Common myeloid progenitor, CD34-positive (primary cell): ENCODE measurements around the gene SETMAR.
A peak's percentile ranks its signal among the peaks of the same experiment; 100 is the strongest.

ENCODE experiments used
- CTCF ChIA-PET: fragments of 350-600 bp; sonication (Branson Sonifier 250); formaldehyde crosslinking; loops from one replicate; lab custom pipeline; 2021; ENCODE audit warnings: antibody characterized with exemption; lab: Charles Lee
- POLR2A ChIA-PET: fragments of 350-600 bp; sonication (Branson Sonifier 250); formaldehyde crosslinking; loops from one replicate; lab custom pipeline; 2021; ENCODE audit warnings: antibody characterized with exemption; lab: Charles Lee
- DNase-seq, 3 donors: peaks; one replicate each; pipeline versions ENCODE4 v3.0.0 to v3.0.0-alpha.2; 2013
- H3K27ac ChIP-seq, 2 experiments: 1 replicate in 1 of 2; 2 replicates in 1 of 2; pipeline ENCODE4 v1.7.0; 2013; ENCODE audit warnings: inconsistent platforms in 2 of 2, low read length in 2 of 2, mild to moderate bottlenecking in 2 of 2, low read depth in 1 of 2, moderate library complexity in 1 of 2; ENCODE audit not compliant: severe bottlenecking in 2 of 2, insufficient read depth in 1 of 2, poor library complexity in 1 of 2
- H3K27me3 ChIP-seq, 5 experiments: replicated peaks in 2 of 5; 1 replicate in 3 of 5; 2 replicates in 2 of 5; pipeline versions ENCODE4 v1.6.1 to v1.7.0; 2013; ENCODE audit warnings: low read length in 4 of 5, mild to moderate bottlenecking in 2 of 5, moderate library complexity in 2 of 5, inconsistent platforms in 1 of 5; ENCODE audit not compliant: insufficient read depth in 5 of 5, control insufficient read depth in 4 of 5
- H3K36me3 ChIP-seq, 4 experiments: 1 replicate in 2 of 4; 2 replicates in 2 of 4; pipeline versions ENCODE4 v1.6.1 to v1.7.0; 2013; ENCODE audit warnings: low read length in 3 of 4, control low read depth in 1 of 4, mild to moderate bottlenecking in 1 of 4; ENCODE audit not compliant: control insufficient read depth in 4 of 4, insufficient read depth in 4 of 4
- H3K4me1 ChIP-seq, 4 experiments: 1 replicate in 3 of 4; 2 replicates in 1 of 4; pipeline versions ENCODE4 v1.6.1 to v1.7.1; 2013; ENCODE audit warnings: low read length in 3 of 4, mild to moderate bottlenecking in 3 of 4, control low read depth in 1 of 4, inconsistent platforms in 1 of 4, moderate library complexity in 1 of 4; ENCODE audit not compliant: control insufficient read depth in 4 of 4, insufficient read depth in 4 of 4; ENCODE audit errors: control extremely low read depth in 1 of 4
- H3K4me3 ChIP-seq, 7 experiments: 1 replicate in 4 of 7; 2 replicates in 3 of 7; pipeline versions ENCODE4 v1.5.1 to v1.7.0; 2013; ENCODE audit warnings: mild to moderate bottlenecking in 7 of 7, low read length in 6 of 7, moderate library complexity in 6 of 7, inconsistent platforms in 2 of 7, low read depth in 2 of 7, control low read depth in 1 of 7; ENCODE audit not compliant: insufficient read depth in 4 of 7, control insufficient read depth in 1 of 7; ENCODE audit errors: extremely low read depth in 1 of 7
- H3K9me3 ChIP-seq, 5 experiments: 1 replicate in 4 of 5; 2 replicates in 1 of 5; pipeline versions ENCODE4 v1.6.1 to v1.7.1; 2013; ENCODE audit warnings: low read length in 4 of 5, mild to moderate bottlenecking in 2 of 5, inconsistent platforms in 1 of 5, low read depth in 1 of 5, moderate library complexity in 1 of 5; ENCODE audit not compliant: control insufficient read depth in 4 of 5, insufficient read depth in 2 of 5; ENCODE audit errors: control extremely low read depth in 1 of 5
- WGBS: methylation state at CpG from one replicate; pipeline ENCODE4 v1.1.5; 2013; ENCODE audit not compliant: insufficient coverage; 5-methylcytosine and 5-hydroxymethylcytosine counted together

The SETMAR gene

DNA sequence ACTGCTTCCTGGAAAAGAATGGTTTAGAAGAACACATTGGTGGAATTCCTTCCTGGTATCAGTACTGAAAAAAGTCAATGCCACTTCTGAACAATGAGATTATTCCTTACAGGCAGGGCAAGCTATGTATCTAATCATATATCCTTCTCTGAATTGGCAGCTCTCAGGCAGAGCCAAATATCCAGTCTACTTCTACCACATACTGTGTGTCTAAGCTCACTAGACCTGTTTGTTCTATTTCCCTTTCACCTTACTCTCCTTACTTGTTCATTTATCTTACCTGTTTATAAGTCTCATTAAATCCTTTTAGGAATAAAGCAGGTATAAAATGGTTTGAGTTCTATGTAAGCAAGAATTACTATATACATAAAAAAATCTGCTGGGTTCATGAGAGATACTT, 8.3 kb downstream of the SETMAR start:
- Histone ChIP-seq H3K9me3 (no peaks in the 10 kb centered on the region), H3K36me3 (peaks cover 23 to 49% (median 34%) of the 10 kb centered on the region in 4 experiments), H3K4me3 (no peak overlapping the region), H3K27me3 (no peaks in the 10 kb centered on the region), H3K27ac (no peak overlapping the region), H3K4me1 (peaks cover 0 to 14% (median 5%) of the 10 kb centered on the region in 4 experiments)
- CTCF ChIA-PET: interaction anchor here (0.6 to 1.3 kb wide), 2 partner anchors 14 to 23 kb away, joined by 4 to 5 read pairs; no protein-coding TSS in a partner anchor
- DNase-seq: no peak
- POLR2A ChIA-PET: no interaction called here

GRCh38 chr3:4313606-4314293, 10.6 kb downstream of the SETMAR start:
- H3K4me1 ChIP-seq: peaks cover 0 to 10% (median 4%) of the 10 kb centered on the region in 4 experiments
- H3K9me3 ChIP-seq: no peaks in the 10 kb centered on the region
- CTCF ChIA-PET: interaction anchor here (0.7 to 1.4 kb wide), 3 partner anchors 9 to 373 kb away, joined by 3 read pairs; no protein-coding TSS in a partner anchor
- POLR2A ChIA-PET: interaction anchor here (0.7 kb wide), 1 partner anchor 359 kb away, joined by 3 read pairs; no protein-coding TSS in a partner anchor
- no peak for DNase-seq
- H3K27ac ChIP-seq: no peak overlapping the region
- peaks cover 19 to 48% (median 38%) of the 10 kb centered on the region in 4 experiments for H3K36me3 ChIP-seq
- no peaks in the 10 kb centered on the region for H3K27me3 ChIP-seq
- H3K4me3 ChIP-seq: no peak overlapping the region
- WGBS: 100% methylated on average over 1 of the region's 4 CpGs

- H3K36me3 ChIP-seq: peaks cover 18 to 50% (median 39%) of the 10 kb centered on the region in 4 experiments
- H3K27me3 ChIP-seq: no peaks in the 10 kb centered on the region
- H3K9me3 ChIP-seq: no peaks in the 10 kb centered on the region
- peaks cover 0 to 3% (median 1%) of the 10 kb centered on the region in 4 experiments for H3K4me1 ChIP-seq
- no peak overlapping the region for H3K27ac ChIP-seq
- WGBS: no CpG with 5 or more reads among the region's 4 CpGs
- ChIA-PET POLR2A (no interaction called here), CTCF (interaction anchor here (0.7 to 1.5 kb wide), 6 partner anchors 8 to 372 kb away, joined by 3 to 8 read pairs (median 3); no protein-coding TSS in a partner anchor)
- H3K4me3 ChIP-seq: no peak overlapping the region
- DNase-seq: peak; percentile 24 to 48 (median 42)
These were observed 11.5 kb downstream of the SETMAR start for GRCh38 chr3:4314688-4315087.

- Histone ChIP-seq H3K4me3 (no peak overlapping the region), H3K9me3 (no peaks in the 10 kb centered on the region), H3K27me3 (no peaks in the 10 kb centered on the region), H3K4me1 (peaks cover 14 to 34% (median 17%) of the 10 kb centered on the region in 4 experiments), H3K36me3 (peaks cover 2 to 30% (median 18%) of the 10 kb centered on the region in 4 experiments), H3K27ac (peak overlapping the region in 1 of 2 experiments; percentile 40)
- CTCF ChIA-PET: interaction anchor here (1.4 kb wide), 1 partner anchor 15 kb away, joined by 3 read pairs; no protein-coding TSS in a partner anchor
- peak in 2 of 3 donors; percentile 28 to 47 for DNase-seq
- POLR2A ChIA-PET: no interaction called here
These were observed 17.1 kb downstream of the SETMAR start for GRCh38 chr3:4320096-4320911.

DNA sequence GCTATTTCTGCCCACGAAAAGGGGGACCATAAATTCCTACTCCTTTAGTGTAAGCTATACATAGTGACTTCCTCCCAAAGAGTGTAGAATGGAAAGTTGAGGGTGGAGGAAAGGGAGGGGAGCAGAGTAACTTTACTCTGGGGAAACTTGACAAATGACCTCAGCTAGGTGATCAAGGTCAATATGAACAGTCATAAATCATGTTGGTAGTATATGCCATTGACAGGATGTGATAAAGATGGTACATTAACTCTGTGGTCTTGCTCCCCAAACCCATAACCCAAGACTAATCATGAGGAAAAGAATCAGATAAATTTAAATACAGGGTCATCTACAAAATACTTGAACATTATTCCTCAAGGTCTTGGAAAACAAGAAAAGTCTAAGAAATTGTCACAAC, 18.6 kb downstream of the SETMAR start:
- peaks cover 0 to 4% (median 0%) of the 10 kb centered on the region in 5 experiments for H3K9me3 ChIP-seq
- CTCF ChIA-PET: interaction anchor here (1.3 to 2.8 kb wide), 2 partner anchors 8 to 29 kb away, joined by 3 to 6 read pairs; no protein-coding TSS in a partner anchor
- DNase-seq: peak in 1 of 3 donors; percentile 23
- no CpG with 5 or more reads among the region's 1 CpG for WGBS
- POLR2A ChIA-PET: no interaction called here
- H3K27me3 ChIP-seq: no peaks in the 10 kb centered on the region
- peaks cover 2 to 18% (median 10%) of the 10 kb centered on the region in 4 experiments for H3K36me3 ChIP-seq
- H3K4me3 ChIP-seq: no peak overlapping the region
- peaks cover 14 to 34% (median 17%) of the 10 kb centered on the region in 4 experiments for H3K4me1 ChIP-seq
- H3K27ac ChIP-seq: no peak overlapping the region

DNA sequence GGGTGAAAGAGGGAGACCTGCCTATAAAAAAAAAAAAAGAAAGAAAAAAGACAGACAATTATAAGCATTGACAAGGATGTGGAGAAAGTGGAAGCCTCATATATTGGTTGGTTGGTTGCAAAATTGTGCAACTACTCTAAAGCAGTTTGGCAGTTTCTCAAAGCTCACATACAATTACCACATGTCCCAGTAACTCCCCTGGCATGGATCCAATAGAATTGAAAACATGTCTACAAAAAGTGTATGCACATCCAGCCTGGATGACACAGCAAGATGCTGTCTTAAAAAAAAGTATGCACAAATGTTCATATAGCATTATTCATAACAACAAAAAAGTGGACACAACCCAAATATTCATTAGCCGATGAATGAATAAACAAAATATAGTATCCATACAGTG, 19.5 kb downstream of the SETMAR start:
- POLR2A ChIA-PET: no interaction called here
- WGBS: no CpG with 5 or more reads among the region's 1 CpG
- DNase-seq: peak; percentile 38 to 86 (median 80)
- peaks cover 0 to 10% (median 5%) of the 10 kb centered on the region in 4 experiments for H3K36me3 ChIP-seq
- CTCF ChIA-PET: interaction anchor here (0.8 to 2.8 kb wide), 3 partner anchors 9 to 260 kb away, joined by 3 to 6 read pairs (median 4); no protein-coding TSS in a partner anchor
- no peaks in the 10 kb centered on the region for H3K27me3 ChIP-seq
- H3K4me3 ChIP-seq: no peak overlapping the region
- no peak overlapping the region for H3K27ac ChIP-seq
- H3K9me3 ChIP-seq: peaks cover 0 to 11% (median 4%) of the 10 kb centered on the region in 5 experiments
- H3K4me1 ChIP-seq: peaks cover 14 to 34% (median 17%) of the 10 kb centered on the region in 4 experiments
